Panc1 (cell line): Measurements from ENCODE around the gene HCRT. TPM values are rescaled to one million over a fixed set of nuclear protein-coding genes. Genes with fewer than 3 reads are reported as not detected.

Experiments
- ATAC-seq: fragments of 200-7000 bp; cut with Tn5 transposase; 2 replicates; pipeline ENCODE4 v1.9.1; 2020; ENCODE audit warnings: mild to moderate bottlenecking, moderate library complexity
- BruUV-seq: library from RNA; stranded (reverse); fragments of 400-500 nt; replicated peaks from 2 replicates; lab custom pipeline; 2021; lab: Mats Ljungman, UMichigan
- CTCF ChIA-PET: fragments of 300-600 bp; sonication (Branson Sonifier 250); formaldehyde crosslinking; loops from one replicate; lab custom pipeline; 2022; ENCODE audit warnings: antibody characterized with exemption; lab: Charles Lee
- POLR2A ChIA-PET: fragments of 300-600 bp; sonication (Branson Sonifier 250); formaldehyde crosslinking; loops from one replicate; lab custom pipeline; 2022; ENCODE audit warnings: antibody characterized with exemption; lab: Charles Lee
- DNase-seq: peaks from one replicate; pipeline ENCODE4 v3.0.0-alpha.2; 2010; ENCODE audit warnings: low read depth, low spot score
- H3K27ac ChIP-seq: 2 replicates; pipeline ENCODE4 v1.5.1; 2011; ENCODE audit warnings: mild to moderate bottlenecking, low read length, inconsistent platforms
- H3K27me3 ChIP-seq: fragments of 200-500 bp; sonication (Bioruptor generic); 2 replicates; pipeline ENCODE4 v1.6.0; 2014; ENCODE audit warnings: low read length, inconsistent platforms; ENCODE audit not compliant: control insufficient read depth, insufficient read depth
- H3K36me3 ChIP-seq: fragments of 200-500 bp; sonication (Bioruptor generic); 2 replicates; pipeline ENCODE4 v1.5.1; 2014; ENCODE audit warnings: inconsistent platforms, mild to moderate bottlenecking, low read length, moderate library complexity; ENCODE audit not compliant: control insufficient read depth, insufficient read depth
- H3K4me1 ChIP-seq: 2 replicates; pipeline ENCODE4 v1.5.1; 2011; ENCODE audit warnings: inconsistent platforms, mild to moderate bottlenecking, low read length, moderate library complexity; ENCODE audit not compliant: control insufficient read depth, insufficient read depth
- H3K4me3 ChIP-seq, 2 experiments: 2 replicates each; pipeline ENCODE4 v1.5.1; 2011 to 2012; ENCODE audit warnings: low read depth in 2 of 2, low read length in 2 of 2, mild to moderate bottlenecking in 2 of 2, inconsistent platforms in 1 of 2, moderate library complexity in 1 of 2
- H3K9me3 ChIP-seq: fragments of 200-500 bp; sonication (Bioruptor generic); 2 replicates; pipeline ENCODE4 v1.5.1; 2014; ENCODE audit warnings: low read depth, mild to moderate bottlenecking, inconsistent platforms, low read length, moderate library complexity; ENCODE audit not compliant: control insufficient read depth, insufficient read depth
- CTCF ChIP-seq: fragments of 450-650 bp; IDR thresholded peaks from 2 replicates; pipeline ENCODE4 v1.5.1; 2017; ENCODE audit warnings: mild to moderate bottlenecking
- POLR2AphosphoS5 ChIP-seq: IDR thresholded peaks from 2 replicates; pipeline ENCODE4 v1.6.1; 2012; ENCODE audit warnings: mild to moderate bottlenecking, low read depth, low read length, moderate library complexity
- REST ChIP-seq, 2 experiments: IDR thresholded peaks; 2 replicates each; pipeline ENCODE4 v1.6.1; 2011 to 2012; ENCODE audit warnings: low read depth in 2 of 2, control low read depth in 1 of 2, low read length in 1 of 2, mild to moderate bottlenecking in 1 of 2, moderate library complexity in 1 of 2; ENCODE audit not compliant: insufficient read depth in 1 of 2
- SIN3A ChIP-seq: IDR thresholded peaks from 2 replicates; pipeline ENCODE4 v1.6.1; 2012; ENCODE audit warnings: low read depth, mild to moderate bottlenecking, low read length, moderate library complexity, borderline replicate concordance; ENCODE audit not compliant: insufficient read depth
- TCF7L2 ChIP-seq: IDR thresholded peaks from 2 replicates; pipeline ENCODE4 v1.6.1; 2011; ENCODE audit warnings: mild to moderate bottlenecking, low read depth, low read length, inconsistent platforms
- in situ Hi-C: cut with HindIII; loops from 2 replicates; pipeline ENCODE4 v1.10.0; 2016; ENCODE audit warnings: low sequenced_read_pairs, low pct_unique_long_range_greater_than_20kb
- intact Hi-C: fragments of 100-400 bp; cut with micrococcal nuclease; formaldehyde crosslinking; loops from one replicate; pipeline ENCODE4 v1.10.0; 2022; ENCODE audit not compliant: unreplicated experiment
- total RNA-seq: library from RNA; stranded (reverse); gene quantifications from one replicate; pipeline ENCODE4 v1.2.1, GENCODE V29; 2021; ENCODE audit not compliant: unreplicated experiment

Gene HCRT
- total RNA-seq, 1 experiment from 2014 or later, result not detected

- Histone ChIP-seq H3K4me1 (no peaks in the 10 kb centered on the region), H3K27ac (no peak overlapping the region), H3K27me3 (no peaks in the 10 kb centered on the region), H3K36me3 (no peaks in the 10 kb centered on the region), H3K4me3 (no peak overlapping the region), H3K9me3 (no peaks in the 10 kb centered on the region)
- DNase-seq (no peak), ATAC-seq (no peak)
- BruUV-seq, result no TSS peak
- in situ Hi-C loops, result no loop called here
- intact Hi-C loops, result no loop called here
- ChIA-PET CTCF (no interaction called here), POLR2A (interaction anchor here (0.6 kb wide), 1 partner anchor 1719 kb away, joined by 3 read pairs; no protein-coding TSS in a partner anchor)
- TF ChIP-seq SIN3A, result no peak
These were observed 19.5 kb downstream of the HCRT start for GRCh38 chr17:42165751-42166150.

- ChIA-PET CTCF (interaction anchor here (0.6 kb wide), 1 partner anchor 364 kb away, joined by 3 read pairs; no protein-coding TSS in a partner anchor), POLR2A (interaction anchor here (0.8 kb wide), 1 partner anchor 9 kb away, joined by 3 read pairs; the partner anchor contains the start of gene RAB5C)
- TF ChIP-seq TCF7L2 (no peak), POLR2AphosphoS5 (no peak), CTCF (no peak), REST (IDR thresholded peaks at IDR 0.05; ENCODE audit: insufficient read depth in 1 of 2, low read depth in 2 of 2, low read length in 1 of 2) (no peak), SIN3A (no peak)
- H3K4me1 ChIP-seq, result no peaks in the 10 kb centered on the region
- no TSS peak for BruUV-seq
- no peaks in the 10 kb centered on the region for H3K27me3 ChIP-seq
- H3K9me3 ChIP-seq, result no peaks in the 10 kb centered on the region
- no peak overlapping the region for H3K4me3 ChIP-seq
- H3K27ac ChIP-seq, result no peak overlapping the region
- no peaks in the 10 kb centered on the region for H3K36me3 ChIP-seq
- in situ Hi-C loops (no loop called here), intact Hi-C loops (no loop called here)
- DNase-seq, result no peak
- no peak for ATAC-seq
These were observed 21.4 kb downstream of the HCRT start for GRCh38 chr17:42163696-42164407.

GRCh38 chr17:42163113-42163512 is 22.1 kb downstream of the HCRT start:
- TF ChIP-seq POLR2AphosphoS5, result no peak
- no peak for TF ChIP-seq TCF7L2
- TF ChIP-seq CTCF, result no peak; the same call in 1 of the 2 replicates
- TF ChIP-seq REST (IDR thresholded peaks at IDR 0.05; ENCODE audit: insufficient read depth in 1 of 2, low read depth in 2 of 2, low read length in 1 of 2), result no peak
- TF ChIP-seq SIN3A, result no peak
- H3K27me3 ChIP-seq, result no peaks in the 10 kb centered on the region
- DNase-seq (no peak), ATAC-seq (0 out of 2 replicates have a peak, but pooled peaks have one; percentile 53)
- intact Hi-C loops, result no loop called here
- H3K27ac ChIP-seq, result no peak overlapping the region
- H3K4me1 ChIP-seq, result no peaks in the 10 kb centered on the region
- no TSS peak for BruUV-seq
- CTCF ChIA-PET, result no interaction called here
- no peaks in the 10 kb centered on the region for H3K36me3 ChIP-seq
- in situ Hi-C loops, result no loop called here
- POLR2A ChIA-PET, result no interaction called here
- H3K4me3 ChIP-seq, result no peak overlapping the region
- no peaks in the 10 kb centered on the region for H3K9me3 ChIP-seq
